ENCODE results near the gene ENTPD6.

DNA sequence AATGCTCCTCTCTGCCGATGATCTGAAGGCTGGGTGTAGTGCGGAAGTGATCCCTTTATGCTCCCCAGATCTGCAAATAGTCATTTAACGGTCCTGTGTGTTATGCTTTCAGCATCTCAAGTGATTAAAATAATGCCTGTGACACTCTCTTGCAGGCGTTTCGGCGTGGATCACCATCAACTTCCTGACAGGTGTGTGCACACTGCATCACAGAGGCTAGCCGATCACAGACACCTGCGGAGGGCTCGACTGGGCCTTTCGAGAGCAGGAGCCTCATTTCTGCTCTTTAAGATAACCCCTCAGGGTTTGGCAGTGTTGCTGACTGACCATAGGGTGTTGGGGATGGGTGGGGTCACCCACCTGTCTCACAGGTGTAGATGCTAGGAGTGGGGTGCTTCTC, 20.0 kb downstream of the ENTPD6 start:
- TF ChIP-seq EZH2 (IDR thresholded peaks at IDR 0.05; ENCODE audit: insufficient read depth, low read length) = no peak
- TF ChIP-seq, protein P1, sequence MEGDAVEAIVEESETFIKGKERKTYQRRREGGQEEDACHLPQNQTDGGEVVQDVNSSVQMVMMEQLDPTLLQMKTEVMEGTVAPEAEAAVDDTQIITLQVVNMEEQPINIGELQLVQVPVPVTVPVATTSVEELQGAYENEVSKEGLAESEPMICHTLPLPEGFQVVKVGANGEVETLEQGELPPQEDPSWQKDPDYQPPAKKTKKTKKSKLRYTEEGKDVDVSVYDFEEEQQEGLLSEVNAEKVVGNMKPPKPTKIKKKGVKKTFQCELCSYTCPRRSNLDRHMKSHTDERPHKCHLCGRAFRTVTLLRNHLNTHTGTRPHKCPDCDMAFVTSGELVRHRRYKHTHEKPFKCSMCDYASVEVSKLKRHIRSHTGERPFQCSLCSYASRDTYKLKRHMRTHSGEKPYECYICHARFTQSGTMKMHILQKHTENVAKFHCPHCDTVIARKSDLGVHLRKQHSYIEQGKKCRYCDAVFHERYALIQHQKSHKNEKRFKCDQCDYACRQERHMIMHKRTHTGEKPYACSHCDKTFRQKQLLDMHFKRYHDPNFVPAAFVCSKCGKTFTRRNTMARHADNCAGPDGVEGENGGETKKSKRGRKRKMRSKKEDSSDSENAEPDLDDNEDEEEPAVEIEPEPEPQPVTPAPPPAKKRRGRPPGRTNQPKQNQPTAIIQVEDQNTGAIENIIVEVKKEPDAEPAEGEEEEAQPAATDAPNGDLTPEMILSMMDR (IDR thresholded peaks at IDR 0.05; ENCODE audit: insufficient read depth, low read depth, low read length) = no peak
